Loucy (cell line): ENCODE results near the gene P2RY8.

Source experiments
- H2AFZ ChIP-seq: fragments of 200-600 bp; sonication (generic); 2 replicates; pipeline ENCODE4 v1.6.0; 2016; ENCODE audit warnings: antibody characterized with exemption, mild to moderate bottlenecking, low read length, moderate library complexity
- H3F3A ChIP-seq: fragments of 200-600 bp; 2 replicates; pipeline ENCODE4 v1.6.0; 2016; ENCODE audit warnings: antibody characterized with exemption, low read depth, mild to moderate bottlenecking
- H3K27me3 ChIP-seq: fragments of 200-600 bp; sonication (generic); 2 replicates; pipeline ENCODE4 v1.6.1; 2014; ENCODE audit warnings: low read length, mild to moderate bottlenecking; ENCODE audit not compliant: insufficient read depth, poor library complexity, severe bottlenecking
- H3K36me3 ChIP-seq: fragments of 200-600 bp; sonication (generic); 2 replicates; pipeline ENCODE4 v1.6.1; 2016; ENCODE audit warnings: low read length; ENCODE audit not compliant: insufficient read depth
- H3K4me1 ChIP-seq: fragments of 200-600 bp; sonication (generic); 2 replicates; pipeline ENCODE4 v1.5.1; 2014; ENCODE audit warnings: low read length, mild to moderate bottlenecking; ENCODE audit not compliant: insufficient read depth, poor library complexity, severe bottlenecking
- H3K4me2 ChIP-seq: fragments of 200-600 bp; sonication (generic); 2 replicates; pipeline ENCODE4 v1.6.0; 2014; ENCODE audit warnings: antibody characterized with exemption, low read length, low read depth, mild to moderate bottlenecking; ENCODE audit not compliant: poor library complexity, severe bottlenecking
- H3K4me3 ChIP-seq: fragments of 200-600 bp; sonication (generic); 2 replicates; pipeline ENCODE4 v1.5.1; 2014; ENCODE audit warnings: low read length, mild to moderate bottlenecking, mixed read lengths; ENCODE audit not compliant: poor library complexity, severe bottlenecking
- H3K79me2 ChIP-seq: fragments of 200-600 bp; sonication (generic); 2 replicates; pipeline ENCODE4 v1.6.1; 2014; ENCODE audit warnings: low read length; ENCODE audit not compliant: insufficient read depth
- H3K9ac ChIP-seq: fragments of 200-600 bp; sonication (generic); 2 replicates; pipeline ENCODE4 v1.6.0; 2014; ENCODE audit warnings: mild to moderate bottlenecking, low read depth, low read length, moderate library complexity; ENCODE audit not compliant: poor library complexity, severe bottlenecking
- H3K9me2 ChIP-seq: fragments of 200-600 bp; sonication (generic); replicated peaks from 2 replicates; pipeline ENCODE4 v1.6.1; 2016; ENCODE audit warnings: low read depth, low read length, mixed read lengths
- H3K9me3 ChIP-seq: fragments of 200-600 bp; sonication (generic); 2 replicates; pipeline ENCODE4 v1.6.1; 2014; ENCODE audit warnings: mild to moderate bottlenecking, antibody characterized with exemption, low read length, low read depth; ENCODE audit not compliant: insufficient read depth
- H4K20me1 ChIP-seq: fragments of 200-600 bp; sonication (generic); 2 replicates; pipeline ENCODE4 v1.6.0; 2014; ENCODE audit warnings: antibody characterized with exemption, low read length, mild to moderate bottlenecking; ENCODE audit not compliant: insufficient read depth, poor library complexity, severe bottlenecking
- CTCF ChIP-seq: fragments of 200-600 bp; sonication (generic); conservative IDR thresholded peaks from 2 replicates; pipeline ENCODE4 v1.5.1; 2014; ENCODE audit warnings: mild to moderate bottlenecking, antibody characterized with exemption, low read length
- EZH2phosphoT487 ChIP-seq: fragments of 200-600 bp; IDR thresholded peaks from 2 replicates; pipeline ENCODE4 v1.6.1; 2018; ENCODE audit warnings: antibody characterized with exemption, mild to moderate bottlenecking, moderate library complexity, borderline replicate concordance

Gene P2RY8

GRCh38 chrX:1554469-1555210 lies 17.7 kb upstream of the P2RY8 start:
- no peak overlapping the region for H3K9ac ChIP-seq
- no peaks in the 10 kb centered on the region for H3F3A ChIP-seq
- H3K79me2 ChIP-seq, result no peaks in the 10 kb centered on the region
- H3K9me3 ChIP-seq, result no peaks in the 10 kb centered on the region
- H3K36me3 ChIP-seq, result no peaks in the 10 kb centered on the region
- no peaks in the 10 kb centered on the region for H3K4me1 ChIP-seq
- no peak overlapping the region for H2AFZ ChIP-seq
- H3K4me3 ChIP-seq, result no peak overlapping the region
- H3K4me2 ChIP-seq, result no peak overlapping the region
- H3K9me2 ChIP-seq, result no peaks in the 10 kb centered on the region
- H4K20me1 ChIP-seq, result no peaks in the 10 kb centered on the region
- no peak for TF ChIP-seq EZH2phosphoT487
- TF ChIP-seq CTCF, result no peak
- H3K27me3 ChIP-seq, result no peaks in the 10 kb centered on the region

DNA sequence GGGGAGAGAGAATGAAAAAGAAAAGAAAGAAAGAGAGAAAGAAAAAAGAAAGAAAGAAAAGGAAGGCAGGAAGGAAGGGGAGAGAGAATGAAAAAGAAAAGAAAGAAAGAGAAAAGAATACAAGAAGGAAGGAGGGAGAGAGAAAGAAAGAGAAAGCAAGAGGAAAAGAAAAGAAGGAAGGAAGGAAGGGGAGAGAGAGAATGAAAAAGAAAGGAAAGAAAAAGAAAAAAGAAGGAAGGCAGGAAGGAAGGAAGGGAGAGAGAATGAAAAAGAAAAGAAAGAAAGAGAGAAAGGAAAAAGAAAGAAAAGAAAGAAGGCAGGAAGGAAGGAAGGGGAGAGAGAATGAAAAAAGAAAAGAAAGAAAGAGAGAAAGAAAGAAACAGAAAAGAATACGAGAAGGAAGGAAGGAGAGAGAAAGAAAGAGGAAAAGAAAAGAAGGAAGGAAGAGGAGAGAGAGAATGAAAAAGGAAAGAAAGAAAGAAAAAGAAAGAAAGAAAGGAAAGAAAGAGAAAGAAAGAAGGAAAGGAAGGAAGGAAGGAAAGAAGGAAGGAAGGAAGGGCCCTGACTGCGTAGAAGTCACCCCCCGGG lies 15.1 kb upstream of the P2RY8 start:
- no peak overlapping the region for H3K4me2 ChIP-seq
- H3K79me2 ChIP-seq, result no peaks in the 10 kb centered on the region
- H3K27me3 ChIP-seq, result no peaks in the 10 kb centered on the region
- H3K9me3 ChIP-seq, result no peaks in the 10 kb centered on the region
- H2AFZ ChIP-seq, result no peak overlapping the region
- no peak overlapping the region for H3K4me3 ChIP-seq
- H3F3A ChIP-seq, result no peaks in the 10 kb centered on the region
- no peaks in the 10 kb centered on the region for H3K9me2 ChIP-seq
- H3K9ac ChIP-seq, result no peak overlapping the region
- H3K36me3 ChIP-seq, result no peaks in the 10 kb centered on the region
- no peaks in the 10 kb centered on the region for H3K4me1 ChIP-seq
- H4K20me1 ChIP-seq, result no peaks in the 10 kb centered on the region
- TF ChIP-seq CTCF (no peak), EZH2phosphoT487 (no peak)

DNA sequence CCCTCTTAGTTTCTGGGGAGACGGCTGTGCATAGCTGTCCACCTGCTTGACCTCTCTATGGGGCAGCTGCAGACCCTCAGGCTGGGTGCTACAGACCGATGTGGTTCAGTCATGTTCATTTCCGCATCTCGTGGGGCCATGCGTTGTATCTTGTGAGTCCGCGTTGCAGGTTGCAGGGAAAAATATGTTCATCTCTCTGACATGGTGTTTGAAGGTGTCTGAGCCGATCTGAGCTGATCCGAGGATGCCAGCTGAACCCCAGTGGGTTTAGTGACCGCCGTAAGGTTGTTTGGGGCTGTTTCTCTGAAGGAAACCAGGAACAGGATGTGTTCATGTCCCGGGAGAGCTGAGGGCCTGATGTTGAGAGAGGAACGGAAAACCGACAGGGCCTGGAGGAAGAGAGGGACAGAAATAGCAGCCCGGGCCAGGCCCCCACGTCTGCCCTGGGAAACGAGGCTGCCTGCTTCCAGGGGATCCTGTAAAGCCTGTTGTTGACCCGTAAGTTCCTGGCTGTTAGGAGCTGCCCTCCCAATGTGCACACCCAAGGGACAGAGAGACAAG lies 9.8 kb upstream of the P2RY8 start:
- H3K36me3 ChIP-seq, result no peaks in the 10 kb centered on the region
- H3K9ac ChIP-seq, result no peak overlapping the region
- no peaks in the 10 kb centered on the region for H3K79me2 ChIP-seq
- H3K4me1 ChIP-seq, result no peaks in the 10 kb centered on the region
- H3K4me2 ChIP-seq, result no peak overlapping the region
- no peak overlapping the region for H3K4me3 ChIP-seq
- TF ChIP-seq CTCF (no peak), EZH2phosphoT487 (no peak)
- no peak overlapping the region for H2AFZ ChIP-seq
- no peaks in the 10 kb centered on the region for H3K9me3 ChIP-seq
- no peaks in the 10 kb centered on the region for H3K9me2 ChIP-seq
- no peaks in the 10 kb centered on the region for H3F3A ChIP-seq
- H4K20me1 ChIP-seq, result no peaks in the 10 kb centered on the region
- no peaks in the 10 kb centered on the region for H3K27me3 ChIP-seq
